Measurements from ENCODE around the gene GNG12.
A peak's percentile ranks its signal among the peaks of the same experiment; 100 is the strongest.

GNG12 gene

GRCh38 chr1:67761730-67762129 is 71.5 kb downstream of the GNG12 start:
- H4K20me1 ChIP-seq = peaks cover 0 to 19% (median 0%) of the 10 kb centered on the region in 11 experiments; a peak in 3 of 22 replicates
- no peak overlapping the region for H3K9ac ChIP-seq
- peaks cover 5 to 6% (median 6%) of the 10 kb centered on the region in 10 experiments; a peak in 18 of 20 replicates for H3K4me1 ChIP-seq
- no peak overlapping the region for H3K4me2 ChIP-seq
- no peak for TF ChIP-seq Cebpa-rat (IDR thresholded peaks at IDR 0.05)
- no peak overlapping the region for H3K4me3 ChIP-seq
- H3K9me3 ChIP-seq (replicated peaks in 1 of 11) = no peaks in the 10 kb centered on the region
- H3K27ac ChIP-seq = no peak overlapping the region
- no peaks in the 10 kb centered on the region for H3K27me3 ChIP-seq
- no peaks in the 10 kb centered on the region for H3K36me3 ChIP-seq

DNA sequence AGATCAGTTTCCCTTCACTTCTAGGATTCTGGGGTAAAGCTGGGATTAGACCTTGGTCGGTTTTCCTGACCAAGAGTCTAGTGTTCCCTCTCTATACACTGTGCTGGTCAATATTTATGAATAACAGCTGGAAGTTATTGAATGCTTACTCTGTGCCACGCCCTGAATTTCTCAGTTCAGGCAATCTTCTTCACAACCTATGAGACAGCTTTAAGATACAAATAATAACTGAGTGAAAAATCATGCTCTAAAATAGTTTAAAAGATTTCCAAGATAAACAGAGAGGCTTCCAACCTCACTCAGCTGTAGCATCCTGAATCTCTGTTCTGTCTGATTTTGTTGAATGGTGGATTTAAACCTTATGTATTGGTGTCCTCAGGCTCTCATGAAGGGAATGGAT is 72.2 kb downstream of the GNG12 start:
- Histone ChIP-seq H3K27me3 (no peaks in the 10 kb centered on the region), H3K27ac (no peak overlapping the region)

DNA sequence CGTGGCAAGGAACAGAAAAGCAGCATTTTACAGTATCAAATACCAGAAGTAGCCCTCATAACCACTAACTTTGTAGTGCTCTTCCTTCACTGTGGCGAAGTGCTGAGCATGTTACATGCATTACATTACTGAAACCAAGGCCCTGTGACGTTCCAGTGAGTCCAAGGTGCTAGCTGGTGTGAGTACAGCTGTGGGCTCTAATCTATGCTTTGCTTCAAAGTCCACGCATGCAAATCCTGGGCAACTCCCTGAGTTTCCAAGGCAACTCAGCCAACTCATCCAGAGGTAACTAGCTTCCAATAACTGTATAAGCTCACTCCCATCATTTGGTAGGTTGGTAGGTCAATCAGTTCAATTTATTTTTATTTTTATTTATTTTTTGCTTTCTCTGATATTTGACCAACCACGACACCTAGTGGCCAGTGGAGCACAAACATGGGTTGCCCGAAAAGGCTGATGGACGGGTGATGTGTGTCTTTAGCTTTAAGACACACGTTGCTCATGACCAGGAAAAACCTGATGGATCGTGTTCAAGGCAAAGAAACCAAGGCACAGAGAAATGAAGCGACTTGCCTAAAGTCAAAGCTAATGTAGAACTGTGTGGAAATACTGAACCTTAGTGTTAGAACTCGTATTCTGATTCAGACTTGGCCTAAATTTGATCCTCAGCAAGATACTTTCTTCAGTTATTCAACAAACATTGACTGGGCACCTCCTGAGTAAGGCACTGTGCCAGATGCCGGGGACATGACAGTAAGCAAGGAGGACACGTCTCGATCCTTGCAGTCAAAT is 73.0 kb downstream of the GNG12 start:
- TF ChIP-seq Cebpa-rat (IDR thresholded peaks at IDR 0.05) = no peak
- H3K4me1 ChIP-seq = peaks cover 0 to 3% (median 0%) of the 10 kb centered on the region in 10 experiments; a peak in 2 of 20 replicates
- H3K4me3 ChIP-seq = no peak overlapping the region
- H3K9me3 ChIP-seq (replicated peaks in 1 of 11) = no peaks in the 10 kb centered on the region
- no peak overlapping the region for H3K4me2 ChIP-seq
- H3K36me3 ChIP-seq = no peaks in the 10 kb centered on the region
- no peaks in the 10 kb centered on the region for H3K27me3 ChIP-seq
- H3K27ac ChIP-seq = no peak overlapping the region
- no peak overlapping the region for H3K9ac ChIP-seq
- peaks cover 0 to 16% (median 0%) of the 10 kb centered on the region in 11 experiments; a peak in 2 of 22 replicates for H4K20me1 ChIP-seq

More for the DNA sequence above, 72.2 kb downstream of the GNG12 start:
- no peak for TF ChIP-seq Cebpa-rat (IDR thresholded peaks at IDR 0.05)
- no peak overlapping the region for H3K4me2 ChIP-seq
- no peak overlapping the region for H3K9ac ChIP-seq
- H3K4me1 ChIP-seq = no peaks in the 10 kb centered on the region
- peaks cover 0 to 16% (median 0%) of the 10 kb centered on the region in 11 experiments; a peak in 2 of 22 replicates for H4K20me1 ChIP-seq
- no peaks in the 10 kb centered on the region for H3K36me3 ChIP-seq
- H3K4me3 ChIP-seq = no peak overlapping the region
- H3K9me3 ChIP-seq (replicated peaks in 1 of 11) = no peaks in the 10 kb centered on the region

DNA sequence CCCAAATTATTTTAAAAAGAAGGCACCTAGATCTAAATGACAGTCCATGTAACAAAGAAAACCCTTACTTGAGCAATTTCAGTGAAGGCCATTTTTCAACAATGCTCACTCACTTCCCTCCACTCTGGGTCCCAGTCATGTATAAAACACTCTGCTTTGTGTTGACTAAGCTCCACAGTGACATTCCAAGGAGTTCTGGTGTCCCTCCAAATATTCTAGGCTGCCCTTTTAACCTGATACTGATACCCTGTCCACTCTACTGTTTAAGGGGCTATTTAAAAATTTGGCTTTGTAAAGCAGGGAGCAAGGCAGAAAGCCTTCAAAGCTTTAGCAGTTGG is 73.6 kb downstream of the GNG12 start:
- Histone ChIP-seq H3K9ac (no peak overlapping the region), H3K4me3 (no peak overlapping the region)
- no peak for TF ChIP-seq Cebpa-rat (IDR thresholded peaks at IDR 0.05)

GRCh38 chr1:67759066-67759465 is 74.2 kb downstream of the GNG12 start:
- Histone ChIP-seq H3K9ac (no peak overlapping the region), H3K4me2 (no peak overlapping the region), H3K4me3 (no peak overlapping the region), H3K36me3 (no peaks in the 10 kb centered on the region), H3K27me3 (no peaks in the 10 kb centered on the region), H4K20me1 (peaks cover 0 to 16% (median 0%) of the 10 kb centered on the region in 11 experiments; a peak in 2 of 22 replicates), H3K9me3 (replicated peaks in 1 of 11) (no peaks in the 10 kb centered on the region), H3K4me1 (peaks cover 4 to 14% (median 10%) of the 10 kb centered on the region in 10 experiments; a peak in 18 of 20 replicates), H3K27ac (no peak overlapping the region)
- TF ChIP-seq Cebpa-rat (IDR thresholded peaks at IDR 0.05) = no peak

More for the DNA sequence above, 73.6 kb downstream of the GNG12 start:
- no peaks in the 10 kb centered on the region for H3K36me3 ChIP-seq
- H4K20me1 ChIP-seq = peaks cover 0 to 16% (median 0%) of the 10 kb centered on the region in 11 experiments; a peak in 2 of 22 replicates
- no peak overlapping the region for H3K4me2 ChIP-seq
- H3K4me1 ChIP-seq = peaks cover 2 to 8% (median 4%) of the 10 kb centered on the region in 10 experiments; a peak in 18 of 20 replicates
- H3K27me3 ChIP-seq = no peaks in the 10 kb centered on the region
- no peaks in the 10 kb centered on the region for H3K9me3 ChIP-seq (replicated peaks in 1 of 11)
- H3K27ac ChIP-seq = no peak overlapping the region

GRCh38 chr1:67755619-67756018 is 77.6 kb downstream of the GNG12 start:
- Histone ChIP-seq H4K20me1 (peaks cover 0 to 5% (median 0%) of the 10 kb centered on the region in 11 experiments; a peak in 1 of 22 replicates), H3K36me3 (no peaks in the 10 kb centered on the region), H3K9ac (no peak overlapping the region), H3K4me2 (no peak overlapping the region), H3K27ac (no peak overlapping the region), H3K4me3 (no peak overlapping the region), H3K27me3 (no peaks in the 10 kb centered on the region), H3K4me1 (peaks cover 5 to 15% (median 11%) of the 10 kb centered on the region in 10 experiments; a peak in 19 of 20 replicates), H3K9me3 (replicated peaks in 1 of 11) (no peaks in the 10 kb centered on the region)
- no peak for TF ChIP-seq Cebpa-rat (IDR thresholded peaks at IDR 0.05)

DNA sequence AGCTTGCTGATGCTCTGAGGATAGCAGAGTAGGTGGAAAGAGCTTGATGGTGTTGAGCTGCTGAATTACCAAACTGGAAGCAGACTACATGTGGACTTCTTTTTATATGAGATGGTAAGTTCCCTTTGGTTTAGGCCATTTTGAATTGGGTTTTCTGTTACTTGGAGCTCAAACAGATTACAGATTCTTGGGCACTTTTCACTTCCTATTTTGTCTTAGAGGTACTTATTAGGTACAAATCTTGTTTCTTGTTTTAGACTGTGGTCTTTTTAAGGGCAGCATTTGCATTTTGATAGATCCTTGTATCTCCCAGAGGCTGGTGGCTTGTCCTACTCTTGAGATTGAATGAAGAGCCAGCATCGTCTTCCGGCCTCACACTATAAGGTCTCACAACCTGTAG is 78.1 kb downstream of the GNG12 start:
- TF ChIP-seq Cebpa-rat (IDR thresholded peaks at IDR 0.05) = no peak
- Histone ChIP-seq H3K36me3 (no peaks in the 10 kb centered on the region), H3K9ac (no peak overlapping the region), H3K4me2 (peak overlapping the region in 7 of 11 experiments; percentile 22 to 63 (median 48); a peak in 9 of 22 replicates), H3K4me1 (peaks cover 10 to 19% (median 16%) of the 10 kb centered on the region in 10 experiments), H4K20me1 (peaks cover 0 to 5% (median 0%) of the 10 kb centered on the region in 11 experiments; a peak in 1 of 22 replicates), H3K9me3 (replicated peaks in 1 of 11) (no peaks in the 10 kb centered on the region), H3K4me3 (no peak overlapping the region), H3K27ac (no peak overlapping the region), H3K27me3 (no peaks in the 10 kb centered on the region)

GRCh38 chr1:67754526-67754920 is 78.7 kb downstream of the GNG12 start:
- Histone ChIP-seq H3K36me3 (no peaks in the 10 kb centered on the region), H3K4me2 (peak overlapping the region in 10 of 11 experiments; percentile 19 to 63 (median 48); a peak in 18 of 22 replicates), H4K20me1 (no peaks in the 10 kb centered on the region; a peak in 1 of 22 replicates), H3K9me3 (replicated peaks in 1 of 11) (no peaks in the 10 kb centered on the region), H3K9ac (no peak overlapping the region), H3K27ac (no peak overlapping the region), H3K4me1 (peaks cover 16 to 26% (median 22%) of the 10 kb centered on the region in 10 experiments), H3K4me3 (no peak overlapping the region), H3K27me3 (no peaks in the 10 kb centered on the region)
- no peak for TF ChIP-seq Cebpa-rat (IDR thresholded peaks at IDR 0.05)

- Histone ChIP-seq H3K9ac (no peak overlapping the region), H3K27me3 (no peaks in the 10 kb centered on the region), H4K20me1 (no peaks in the 10 kb centered on the region; a peak in 1 of 22 replicates), H3K4me2 (peak overlapping the region in 9 of 11 experiments; percentile 19 to 63 (median 48); a peak in 15 of 22 replicates), H3K27ac (no peak overlapping the region), H3K36me3 (no peaks in the 10 kb centered on the region), H3K4me1 (peaks cover 21 to 30% (median 27%) of the 10 kb centered on the region in 10 experiments), H3K9me3 (replicated peaks in 1 of 11) (no peaks in the 10 kb centered on the region), H3K4me3 (no peak overlapping the region)
- TF ChIP-seq Cebpa-rat (IDR thresholded peaks at IDR 0.05) = no peak
Observed at GRCh38 chr1:67753776-67754525, 79.3 kb downstream of the GNG12 start.
